ENCODE results near the gene FRAS1. TPM values are rescaled to one million over a fixed set of nuclear protein-coding genes. Genes with fewer than 3 reads are reported as not detected.
A peak's percentile ranks its signal among the peaks of the same experiment; 100 is the strongest.
"Not testable (repeated sequence)": the region's sequence is repeated elsewhere in the genome, so short reads cannot be mapped to it uniquely, and the experiment has no call there.

Gene FRAS1
- total RNA-seq, 1 experiment from 2014 or later = under 0.01 TPM

GRCh38 chr4:78291277-78291676 is 234.2 kb downstream of the FRAS1 start:
- no peak for DNase-seq (ENCODE audit: low read depth)

- DNase-seq (ENCODE audit: low read depth) = no peak
Measured at GRCh38 chr4:78292341-78292740, 235.2 kb downstream of the FRAS1 start.

- no peak for DNase-seq (ENCODE audit: low read depth)
Measured at GRCh38 chr4:78292856-78293255, 235.7 kb downstream of the FRAS1 start.

- DNase-seq (ENCODE audit: low read depth) = peak; percentile 31
Measured at GRCh38 chr4:78293348-78293747, 236.2 kb downstream of the FRAS1 start.

GRCh38 chr4:78293821-78294301 is 236.7 kb downstream of the FRAS1 start:
- DNase-seq (ENCODE audit: low read depth) = peak; percentile 75

- DNase-seq (ENCODE audit: low read depth) = no peak
Measured at GRCh38 chr4:78296261-78296660, 239.1 kb downstream of the FRAS1 start.

- peak; percentile 2 for DNase-seq (ENCODE audit: low read depth)
Measured at GRCh38 chr4:78297116-78297800, 240.1 kb downstream of the FRAS1 start.

- peak; percentile 12 for DNase-seq (ENCODE audit: low read depth)
Measured at GRCh38 chr4:78298618-78299017, 241.5 kb downstream of the FRAS1 start.

- DNase-seq (ENCODE audit: low read depth) = no peak
Measured at GRCh38 chr4:78299565-78299972, 242.4 kb downstream of the FRAS1 start.

- DNase-seq (ENCODE audit: low read depth) = not testable (repeated sequence)
Measured at GRCh38 chr4:78307263-78307662, 250.1 kb downstream of the FRAS1 start.

- DNase-seq (ENCODE audit: low read depth) = no peak
Measured at GRCh38 chr4:78308517-78308916, 251.4 kb downstream of the FRAS1 start.

- DNase-seq (ENCODE audit: low read depth) = no peak
Measured at GRCh38 chr4:78309352-78309751, 252.2 kb downstream of the FRAS1 start.

GRCh38 chr4:78310007-78310739 is 253.1 kb downstream of the FRAS1 start:
- no peak for DNase-seq (ENCODE audit: low read depth)

- DNase-seq (ENCODE audit: low read depth) = no peak
Measured at GRCh38 chr4:78310740-78311115, 253.6 kb downstream of the FRAS1 start.

GRCh38 chr4:78311306-78311705 is 254.2 kb downstream of the FRAS1 start:
- DNase-seq (ENCODE audit: low read depth) = no peak

- no peak for DNase-seq (ENCODE audit: low read depth)
Measured at GRCh38 chr4:78312989-78313753, 256.0 kb downstream of the FRAS1 start.

GRCh38 chr4:78313754-78314120 is 256.6 kb downstream of the FRAS1 start:
- DNase-seq (ENCODE audit: low read depth) = no peak

GRCh38 chr4:78318126-78318525 is 261.0 kb downstream of the FRAS1 start:
- DNase-seq (ENCODE audit: low read depth) = no peak

- DNase-seq (ENCODE audit: low read depth) = no peak
Measured at GRCh38 chr4:78320349-78320935, 263.3 kb downstream of the FRAS1 start.

- DNase-seq (ENCODE audit: low read depth) = no peak
Measured at GRCh38 chr4:78322032-78322431, 264.9 kb downstream of the FRAS1 start.

- no peak for DNase-seq (ENCODE audit: low read depth)
Measured at GRCh38 chr4:78323439-78323838, 266.3 kb downstream of the FRAS1 start.

GRCh38 chr4:78324625-78325024 is 267.5 kb downstream of the FRAS1 start:
- no peak for DNase-seq (ENCODE audit: low read depth)

Measured in RPMI7951 (cell line).